Pancreas (tissue), 10 donors: ENCODE results near the gene PSMC3. TPM values are rescaled to one million over a fixed set of nuclear protein-coding genes. Genes with fewer than 3 reads are reported as not detected.
A peak's percentile ranks its signal among the peaks of the same experiment; 100 is the strongest.
"Not testable (repeated sequence)": the region's sequence is repeated elsewhere in the genome, so short reads cannot be mapped to it uniquely, and the experiment has no call there.

Source experiments
- ATAC-seq, 4 donors: fragments of 200-7000 bp; cut with Tn5 transposase; one replicate each; pipeline versions ENCODE4 v1.8.0 to v1.9.1; 2020; ENCODE audit warnings: mild to moderate bottlenecking in 4 of 4, moderate library complexity in 4 of 4
- DNase-seq, 6 donors: peaks; one replicate each; pipeline ENCODE4 v3.0.0-alpha.2; 2020
- FAIRE-seq: peaks from 2 replicates; lab custom pipeline; 2012; peaks lifted over from hg19 to GRCh38; lab: Jason Lieb, UNC
- H3K27ac ChIP-seq, 4 donors: fragments of 200-600 bp; sonication (generic); 1 replicate in 3 of 4; 2 replicates in 1 of 4; pipeline versions ENCODE4 v1.5.0 to v1.8.0; 2020
- H3K27me3 ChIP-seq, 4 donors: fragments of 200-600 bp; one replicate each; pipeline ENCODE4 v1.8.0; 2021
- H3K36me3 ChIP-seq, 3 donors: fragments of 200-600 bp; sonication (generic) in 1 of 3; one replicate each; pipeline versions ENCODE4 v1.5.0 to v1.8.0; 2020 to 2021
- H3K4me1 ChIP-seq, 3 donors: fragments of 200-600 bp; one replicate each; pipeline ENCODE4 v1.8.0; 2021
- H3K4me3 ChIP-seq, 4 donors: fragments of 200-600 bp; sonication (generic) in 2 of 4; one replicate each; pipeline versions ENCODE4 v1.5.0 to v1.8.0; 2020 to 2021
- H3K9me3 ChIP-seq, 4 donors: fragments of 200-600 bp; one replicate each; pipeline ENCODE4 v1.8.0; 2021
- CTCF ChIP-seq, 4 donors: fragments of 200-600 bp; sonication (generic) in 3 of 4; IDR thresholded peaks; one replicate each; pipeline versions ENCODE4 v1.5.0 to v1.8.0; 2021; ENCODE audit warnings: antibody characterized with exemption in 4 of 4
- WGBS, 2 donors: extraction: QIAGEN DNeasy Blood & Tissue Kit; methylation state at CpG; one replicate each; pipeline ENCODE4 v1.1.7; 2013; 5-methylcytosine and 5-hydroxymethylcytosine counted together
- intact Hi-C, 3 donors: fragments of 100-400 bp; cut with DNase I; formaldehyde crosslinking; loops; one replicate each; pipeline versions ENCODE4 v1.11.1 to v1.14.2; 2022
- polyA plus RNA-seq, 2 donors: library from polyadenylated mRNA; stranded (reverse); fragments of 200-250 nt; gene quantifications; one replicate each; pipeline ENCODE4 v1.2.3, GENCODE V29; 2013
- total RNA-seq, 6 donors: library from RNA; stranded (reverse); fragmentation: NEBNext Ultra II Directional in 4 of 6; extraction: Animal tissue kit (Norgen Biotek cat#: 25700) in 4 of 6; gene quantifications; one replicate each; pipeline versions ENCODE4 v1.2.1 to v1.2.4, GENCODE V29; 2021 to 2023
- donor health status: healthy with polysubstance abuse.
- donor health status: DM: no; HTN: no; CAD: no; lungs with moderate emphysema.
- donor health status: DM: no; HTN: no; CAD: no.
- donor health status: control.
- donor health status: control.
- donor health status: Bipolar disorder and iron deficiency.
- donor health status: DM: yes; HTN: yes; CAD: no.
- donor health status: DM: no; HTN: no; CAD: no.
- donor health status: DM: no; HTN: no; CAD: no.
- donor health status: DM: yes; HTN: yes; CAD: no.

The PSMC3 gene
- total and polyA plus RNA-seq, 8 donors = 37.4 to 67.5 (median 51.7) TPM

- Histone ChIP-seq H3K36me3 (peaks cover 0 to 2% (median 0%) of the 10 kb centered on the region in 3 donors), H3K4me1 (peaks cover 0 to 2% (median 0%) of the 10 kb centered on the region in 3 donors), H3K27me3 (no peaks in the 10 kb centered on the region), H3K27ac (no peak overlapping the region), H3K9me3 (no peaks in the 10 kb centered on the region), H3K4me3 (no peak overlapping the region)
- FAIRE-seq (no peak), ATAC-seq (no peak), DNase-seq (no peak)
- no peak for TF ChIP-seq CTCF (IDR thresholded peaks at IDR 0.05)
- intact Hi-C loops = no loop called here
- WGBS, 2 donors = 95 to 97% methylated on average over 2 of the region's 2 CpGs
Measured at GRCh38 chr11:47460571-47461235, 34.5 kb upstream of the PSMC3 start.

GRCh38 chr11:47454258-47454671, 28.0 kb upstream of the PSMC3 start:
- peak; percentile 50 to 68 (median 63) for TF ChIP-seq CTCF (IDR thresholded peaks at IDR 0.05)
- H3K36me3 ChIP-seq, H3K27me3 ChIP-seq, H3K9me3 ChIP-seq, H3K4me1 ChIP-seq, FAIRE-seq, H3K4me3 ChIP-seq, intact Hi-C loops, H3K27ac ChIP-seq: not testable (repeated sequence)
- ATAC-seq (peak; percentile 88 to 99 (median 97)), DNase-seq (peak in 4 of 6 donors; percentile 71 to 80 (median 74))
- WGBS, 2 donors = 13% methylated on average over 7 to 8 of the region's 8 CpGs

GRCh38 chr11:47453365-47453764, 27.1 kb upstream of the PSMC3 start:
- DNase-seq (no peak), FAIRE-seq (no peak), ATAC-seq (no peak)
- H3K36me3 ChIP-seq = no peaks in the 10 kb centered on the region
- 90 to 94% methylated on average over 8 of the region's 8 CpGs for WGBS, 2 donors
- H3K27ac ChIP-seq = no peak overlapping the region
- no peak overlapping the region for H3K4me3 ChIP-seq
- intact Hi-C loops = no loop called here
- no peaks in the 10 kb centered on the region for H3K9me3 ChIP-seq
- no peaks in the 10 kb centered on the region for H3K27me3 ChIP-seq
- H3K4me1 ChIP-seq = no peaks in the 10 kb centered on the region
- TF ChIP-seq CTCF (IDR thresholded peaks at IDR 0.05) = no peak

- no peak for DNase-seq
- WGBS, 2 donors = 94 to 97% methylated on average over 4 of the region's 4 CpGs
- Histone ChIP-seq H3K36me3 (no peaks in the 10 kb centered on the region), H3K9me3 (no peaks in the 10 kb centered on the region), H3K4me1 (no peaks in the 10 kb centered on the region), H3K4me3 (no peak overlapping the region), H3K27ac (no peak overlapping the region), H3K27me3 (no peaks in the 10 kb centered on the region)
- no peak for FAIRE-seq
- no peak for TF ChIP-seq CTCF (IDR thresholded peaks at IDR 0.05)
- no peak for ATAC-seq
- intact Hi-C loops = no loop called here
Measured at GRCh38 chr11:47451990-47452389, 25.8 kb upstream of the PSMC3 start.

- no peak for TF ChIP-seq CTCF (IDR thresholded peaks at IDR 0.05)
- 88 to 93% methylated on average over 4 of the region's 4 CpGs for WGBS, 2 donors
- H3K27ac ChIP-seq = no peak overlapping the region
- intact Hi-C loops = no loop called here
- H3K4me3 ChIP-seq = no peak overlapping the region
- DNase-seq (no peak), FAIRE-seq (no peak), ATAC-seq (no peak)
- no peaks in the 10 kb centered on the region for H3K4me1 ChIP-seq
- H3K27me3 ChIP-seq = no peaks in the 10 kb centered on the region
- H3K36me3 ChIP-seq = no peaks in the 10 kb centered on the region
- H3K9me3 ChIP-seq = no peaks in the 10 kb centered on the region
Measured at GRCh38 chr11:47451436-47451835, 25.2 kb upstream of the PSMC3 start.
